Measurements from ENCODE around the gene ZNF697.
A peak's percentile ranks its signal among the peaks of the same experiment; 100 is the strongest.

The ZNF697 gene

GRCh38 chr1:119662034-119662437 is 14.0 kb upstream of the ZNF697 start:
- DNase-seq (ENCODE audit: low read depth): no peak

GRCh38 chr1:119660253-119661083 is 12.4 kb upstream of the ZNF697 start:
- no peak for DNase-seq (ENCODE audit: low read depth)

- DNase-seq (ENCODE audit: low read depth): no peak
Observed at GRCh38 chr1:119659628-119660027, 11.6 kb upstream of the ZNF697 start.

- DNase-seq (ENCODE audit: low read depth): no peak
Observed at GRCh38 chr1:119656410-119656955, 8.4 kb upstream of the ZNF697 start.

- no peak for DNase-seq (ENCODE audit: low read depth)
Observed at GRCh38 chr1:119655154-119655553, 7.1 kb upstream of the ZNF697 start.

GRCh38 chr1:119653839-119654170 is 5.7 kb upstream of the ZNF697 start:
- no peak for DNase-seq (ENCODE audit: low read depth)

- no peak for DNase-seq (ENCODE audit: low read depth)
Observed at GRCh38 chr1:119653135-119653838, 5.2 kb upstream of the ZNF697 start.

GRCh38 chr1:119652587-119652986 is 4.5 kb upstream of the ZNF697 start:
- DNase-seq (ENCODE audit: low read depth): no peak

GRCh38 chr1:119651641-119652040 is 3.6 kb upstream of the ZNF697 start:
- no peak for DNase-seq (ENCODE audit: low read depth)

GRCh38 chr1:119651133-119651532 is 3.1 kb upstream of the ZNF697 start:
- DNase-seq (ENCODE audit: low read depth): no peak

- no peak for DNase-seq (ENCODE audit: low read depth)
Observed at GRCh38 chr1:119648620-119649004, 546 bp upstream of the ZNF697 start.

- no peak for DNase-seq (ENCODE audit: low read depth)
Observed at GRCh38 chr1:119647228-119647733, 785 bp downstream of the ZNF697 start.

GRCh38 chr1:119646521-119647227 is 1.4 kb downstream of the ZNF697 start:
- peak; percentile 74 for DNase-seq (ENCODE audit: low read depth)

- DNase-seq (ENCODE audit: low read depth): no peak
Observed at GRCh38 chr1:119639109-119639508, 9.0 kb downstream of the ZNF697 start.

- DNase-seq (ENCODE audit: low read depth): no peak
Observed at GRCh38 chr1:119637710-119638109, 10.4 kb downstream of the ZNF697 start.

- DNase-seq (ENCODE audit: low read depth): no peak
Observed at GRCh38 chr1:119636491-119637089, 11.5 kb downstream of the ZNF697 start.

GRCh38 chr1:119635811-119636390 is 12.2 kb downstream of the ZNF697 start:
- peak; percentile 74 for DNase-seq (ENCODE audit: low read depth)

- DNase-seq (ENCODE audit: low read depth): no peak
Observed at GRCh38 chr1:119634016-119634415, 14.1 kb downstream of the ZNF697 start.

GRCh38 chr1:119633575-119633974 is 14.5 kb downstream of the ZNF697 start:
- DNase-seq (ENCODE audit: low read depth): no peak

- no peak for DNase-seq (ENCODE audit: low read depth)
Observed at GRCh38 chr1:119632841-119633240, 15.2 kb downstream of the ZNF697 start.

GRCh38 chr1:119632103-119632490 is 16.0 kb downstream of the ZNF697 start:
- DNase-seq (ENCODE audit: low read depth): no peak

Data from iris pigment epithelial cell (primary cell).